ENCODE measurements around the gene PLCB4.

PLCB4 gene

DNA sequence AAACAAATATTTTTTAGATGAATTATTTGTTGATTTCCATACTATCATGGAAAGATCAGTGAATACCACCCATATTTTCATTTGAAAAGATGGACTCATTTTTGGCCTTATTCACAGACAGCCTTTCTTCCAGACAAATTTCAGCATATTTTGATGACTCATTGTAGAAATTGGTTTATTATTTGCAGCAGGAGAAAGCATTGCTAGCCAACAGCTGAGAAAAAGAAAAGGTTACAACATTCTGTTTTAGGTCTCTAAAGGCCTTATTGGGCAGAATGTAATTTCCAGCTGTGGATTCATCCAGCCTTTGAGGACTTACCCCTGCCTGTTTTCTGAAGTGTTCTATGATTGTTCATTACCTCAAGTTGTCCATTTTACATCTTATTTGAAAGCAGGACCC is 201.9 kb downstream of the PLCB4 start:
- peak; percentile 24 for DNase-seq (ENCODE audit: low spot score)

DNA sequence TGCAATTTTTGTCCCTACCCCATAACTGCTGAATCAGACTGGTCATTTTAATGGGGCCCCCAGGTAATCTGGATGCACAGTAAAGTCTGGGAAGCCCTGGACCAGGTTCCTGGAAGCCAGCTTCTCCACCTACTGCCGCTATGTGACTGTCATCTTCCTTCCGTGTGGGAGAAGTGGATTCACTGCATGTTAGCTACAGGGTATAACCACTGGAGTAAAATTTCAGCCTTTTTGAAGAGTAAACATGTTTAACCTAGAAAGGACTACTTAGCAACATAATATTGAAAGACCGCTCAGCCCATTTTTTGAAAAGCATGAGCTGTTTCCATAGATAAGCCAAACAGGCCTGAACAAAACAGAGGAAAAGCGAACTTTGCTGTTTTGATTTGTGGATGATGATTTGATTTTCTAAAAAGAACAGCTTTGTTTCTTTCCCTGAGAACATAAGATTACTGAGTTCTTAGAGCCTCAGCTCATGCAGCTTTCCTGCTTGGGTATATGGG is 208.1 kb downstream of the PLCB4 start:
- no peak for DNase-seq (ENCODE audit: low spot score)

DNA sequence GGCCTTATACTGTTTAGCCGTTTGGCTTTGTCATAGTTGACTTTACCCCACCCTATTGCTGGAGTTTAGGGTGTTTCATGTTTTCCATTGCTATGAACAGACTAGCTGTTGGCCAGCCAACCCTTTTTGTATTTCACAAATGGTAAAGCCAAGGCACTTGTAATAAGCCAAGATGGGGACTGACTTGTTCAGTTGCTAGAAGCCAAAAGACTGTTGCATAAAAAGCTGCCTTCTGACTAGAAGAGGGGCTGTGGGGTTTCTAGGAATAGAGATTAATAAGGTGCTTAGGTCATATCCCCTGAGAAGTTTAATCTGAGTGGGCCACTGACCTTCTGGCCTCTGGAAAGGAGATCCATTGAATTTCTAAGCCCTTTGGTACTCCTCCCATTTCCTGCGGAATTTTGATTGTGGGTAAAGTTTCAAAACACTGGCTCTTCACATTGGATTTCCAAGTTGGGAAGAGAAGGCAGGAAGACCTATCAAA is 211.1 kb downstream of the PLCB4 start:
- DNase-seq (ENCODE audit: low spot score) = no peak

DNA sequence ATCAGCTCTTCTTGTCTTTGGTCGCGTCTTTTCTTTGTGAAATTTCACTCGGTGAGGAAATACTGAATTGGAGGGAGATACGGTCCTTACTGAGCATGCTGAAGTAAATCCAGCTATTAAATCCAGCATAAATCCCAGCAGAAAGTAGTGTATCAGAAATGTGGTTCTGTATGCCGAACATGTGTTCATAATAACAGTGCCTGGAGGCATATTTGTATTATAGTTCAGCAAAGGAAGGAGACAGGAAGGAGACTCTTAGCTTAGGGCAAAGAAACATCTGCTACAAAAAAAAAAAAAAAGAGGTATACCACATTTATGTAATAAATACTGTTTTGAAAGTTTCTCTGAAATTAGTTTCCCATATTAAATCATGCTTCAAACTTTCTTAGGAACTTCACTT is 211.8 kb downstream of the PLCB4 start:
- no peak for DNase-seq (ENCODE audit: low spot score)

DNA sequence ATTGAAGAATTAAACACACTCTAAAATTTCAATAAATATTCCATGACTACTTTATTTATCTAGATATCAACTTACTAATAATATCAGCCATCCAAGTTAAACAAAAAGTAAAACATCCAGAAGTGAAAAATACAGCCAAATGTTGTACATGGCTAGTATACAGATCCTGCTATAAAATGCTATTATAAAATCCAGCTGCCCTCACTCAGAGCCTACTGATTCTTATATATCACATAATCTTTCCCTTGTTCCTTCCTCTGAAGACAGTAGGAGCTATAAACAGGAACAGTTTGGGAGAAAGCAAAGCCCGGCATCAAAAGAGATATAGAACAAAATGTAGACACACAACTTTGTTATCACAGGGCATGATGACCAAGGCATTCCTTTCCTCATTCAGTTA is 212.9 kb downstream of the PLCB4 start:
- DNase-seq (ENCODE audit: low spot score) = no peak

DNA sequence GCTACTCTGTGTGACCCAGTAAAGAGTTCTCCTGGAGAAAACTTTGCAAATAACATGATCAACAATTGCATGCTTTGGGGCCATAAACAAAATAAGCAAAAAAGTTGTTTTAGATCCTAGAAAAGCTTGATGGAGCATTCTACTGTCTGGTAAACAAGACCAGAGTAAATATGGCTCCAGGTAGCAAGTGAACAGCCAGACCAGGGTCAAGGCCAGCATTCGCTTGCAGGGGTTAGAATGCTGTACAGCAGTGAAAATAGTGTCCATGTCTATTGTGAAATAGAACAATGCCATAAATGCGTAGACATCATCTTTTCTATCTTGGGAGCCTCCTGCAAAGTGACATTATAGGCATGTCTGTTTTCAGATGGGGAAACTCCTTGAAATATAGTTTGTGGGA is 216.7 kb downstream of the PLCB4 start:
- no peak for DNase-seq (ENCODE audit: low spot score)

DNA sequence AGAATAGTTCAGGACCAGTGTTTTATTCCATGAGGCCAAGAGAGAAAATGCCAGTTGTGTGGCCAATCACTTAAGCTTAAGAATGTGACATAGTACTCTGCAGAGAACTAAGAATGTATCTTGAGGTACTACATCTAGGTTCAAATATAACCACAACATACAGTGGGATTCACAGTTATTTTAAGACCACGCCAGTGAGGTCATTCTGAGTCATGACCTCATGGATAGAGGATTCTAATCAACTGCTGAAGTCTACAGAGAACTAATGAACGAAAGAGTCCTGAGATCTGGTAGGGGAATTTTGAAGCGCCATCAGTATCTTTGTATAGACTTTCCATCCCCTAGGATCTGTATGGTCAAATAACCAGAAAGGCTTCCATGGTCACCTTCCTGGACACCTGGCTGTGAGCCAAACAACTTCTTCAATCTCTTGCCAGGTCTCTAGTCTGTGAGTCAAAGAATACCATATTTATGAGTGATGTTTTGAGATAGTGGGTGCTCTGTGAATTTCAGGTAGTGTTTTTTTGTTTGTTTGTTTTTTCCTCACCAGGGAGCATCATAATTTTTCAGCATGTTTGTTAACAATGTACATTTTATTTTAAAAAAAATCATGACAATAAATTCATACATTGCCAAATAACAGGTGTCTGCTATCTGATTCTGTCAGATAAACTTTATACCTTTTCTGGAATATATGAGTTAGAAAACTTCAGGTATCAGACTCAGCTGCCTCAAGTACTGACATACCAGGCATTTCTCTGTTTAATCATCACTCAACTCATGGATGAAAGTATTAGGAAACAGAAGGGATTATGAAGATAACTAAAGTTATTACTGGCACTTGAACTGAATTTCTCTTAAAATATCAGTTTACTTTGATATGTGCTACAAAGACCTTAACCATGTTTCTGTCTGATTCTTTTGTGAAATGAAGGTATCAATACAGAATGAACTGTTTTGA is 217.9 kb downstream of the PLCB4 start:
- DNase-seq (ENCODE audit: low spot score) = no peak

DNA sequence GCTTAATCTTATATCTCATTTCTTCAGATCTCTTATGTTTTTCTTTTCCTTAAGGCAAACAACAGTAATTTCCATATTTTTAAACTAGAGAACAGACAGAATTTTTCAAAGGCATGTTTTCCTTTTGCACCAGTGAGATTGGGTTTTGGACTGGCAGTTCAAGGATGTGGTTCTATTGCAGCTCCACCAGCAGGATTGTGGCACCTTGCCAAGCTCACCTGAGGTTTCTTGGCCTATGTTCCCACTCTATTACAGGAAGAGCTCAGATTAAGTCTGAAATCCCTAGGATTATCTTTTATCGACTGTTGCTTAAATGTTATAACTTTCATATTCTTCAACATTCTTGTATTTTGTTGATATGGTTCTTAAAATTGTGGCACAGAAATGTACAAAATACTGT is 218.9 kb downstream of the PLCB4 start:
- DNase-seq (ENCODE audit: low spot score) = no peak

DNA sequence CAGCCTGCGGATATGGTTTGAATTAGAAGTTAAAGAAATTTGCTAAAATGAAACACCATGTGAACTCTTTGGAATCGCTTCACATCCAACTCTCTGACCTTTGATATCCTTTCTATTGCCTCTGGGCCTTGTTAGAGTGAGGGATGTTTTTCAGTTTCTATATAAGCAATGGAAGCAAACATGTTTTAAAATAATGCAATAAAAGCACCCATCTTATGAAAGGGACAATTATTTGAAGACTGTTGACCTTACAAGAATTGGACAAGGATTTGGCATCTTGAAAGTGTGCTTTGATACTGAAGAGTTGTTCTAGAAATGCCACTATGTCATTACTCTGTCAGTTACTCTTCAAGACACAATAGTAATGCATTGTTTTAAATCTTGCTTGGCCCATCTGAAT is 221.4 kb downstream of the PLCB4 start:
- DNase-seq (ENCODE audit: low spot score) = no peak

DNA sequence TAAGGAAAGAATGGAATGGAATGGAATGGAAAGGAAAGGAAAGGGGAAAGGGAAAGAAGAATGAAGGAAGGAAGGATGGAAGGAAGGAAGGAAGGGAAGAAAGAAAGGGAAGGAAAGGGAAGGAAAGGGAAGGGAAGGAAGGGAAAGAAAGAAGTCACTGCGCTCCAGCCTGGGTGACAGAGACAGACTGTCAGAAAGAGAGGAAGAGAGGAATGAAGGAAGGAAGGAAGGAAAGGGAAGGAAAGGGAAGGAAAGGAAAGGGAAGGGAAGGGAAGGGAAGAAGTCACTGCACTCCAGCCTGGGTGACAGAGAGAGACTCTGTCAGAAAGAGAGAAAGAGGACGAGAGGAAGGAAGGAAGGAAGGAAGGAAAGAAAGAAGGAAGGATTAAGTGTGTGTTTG is 224.3 kb downstream of the PLCB4 start:
- no peak for DNase-seq (ENCODE audit: low spot score)

DNA sequence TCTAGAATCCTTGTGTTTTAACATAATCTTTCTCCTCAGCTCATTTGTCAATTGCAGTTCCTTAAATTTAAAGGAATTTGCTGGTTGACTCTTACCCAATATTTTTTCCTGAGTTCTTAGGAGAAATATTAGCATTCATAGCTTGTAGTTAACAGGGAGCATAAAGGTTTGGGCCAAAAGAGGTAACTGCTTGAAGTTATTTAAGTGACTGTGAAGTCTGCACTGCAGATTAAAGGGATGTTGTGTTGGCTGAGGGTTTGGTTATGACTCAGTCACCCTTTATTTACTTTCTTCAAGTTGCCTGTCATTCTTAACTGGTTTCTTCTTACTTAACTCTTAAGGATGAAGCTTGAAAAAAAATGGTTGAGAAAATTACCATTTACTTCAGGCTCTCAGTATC is 225.2 kb downstream of the PLCB4 start:
- no peak for DNase-seq (ENCODE audit: low spot score)

DNA sequence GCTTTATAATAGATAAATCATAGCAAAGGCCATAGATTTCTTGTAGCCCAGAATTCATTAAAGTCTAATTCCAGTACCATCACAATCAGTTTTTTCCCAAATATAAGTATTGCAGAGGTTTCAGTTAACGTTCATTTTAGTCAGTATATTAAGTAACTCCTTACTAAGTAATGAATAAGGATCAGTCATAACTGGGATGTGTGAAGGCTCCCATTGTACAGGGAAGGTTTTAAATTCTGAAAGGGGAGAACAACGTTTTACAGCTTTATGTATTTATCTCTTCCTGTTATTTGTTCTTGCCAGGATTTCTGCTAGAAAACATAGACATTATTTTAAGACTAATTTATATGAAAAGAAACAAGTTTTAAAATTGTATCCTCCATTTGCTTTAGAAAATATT is 230.0 kb downstream of the PLCB4 start:
- DNase-seq (ENCODE audit: low spot score) = no peak

DNA sequence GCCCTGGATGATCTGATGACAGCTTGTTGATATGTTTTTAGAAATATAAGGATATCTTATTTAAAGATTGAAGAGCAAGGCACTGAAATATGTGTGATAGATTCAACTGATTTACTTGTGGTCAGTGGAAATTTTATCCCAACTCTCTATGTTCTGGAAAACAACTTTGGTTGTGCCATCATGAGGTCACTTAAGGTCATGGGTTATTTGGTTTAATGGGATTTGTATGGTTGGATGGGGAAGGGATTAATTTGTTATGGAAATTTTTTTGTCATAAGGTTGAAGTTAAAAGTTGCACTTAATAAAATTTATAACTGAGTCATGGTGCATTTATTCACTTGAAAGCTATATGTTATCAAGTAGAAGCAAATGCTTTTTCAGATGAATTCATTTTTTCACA is 231.2 kb downstream of the PLCB4 start:
- DNase-seq (ENCODE audit: low spot score) = no peak

DNA sequence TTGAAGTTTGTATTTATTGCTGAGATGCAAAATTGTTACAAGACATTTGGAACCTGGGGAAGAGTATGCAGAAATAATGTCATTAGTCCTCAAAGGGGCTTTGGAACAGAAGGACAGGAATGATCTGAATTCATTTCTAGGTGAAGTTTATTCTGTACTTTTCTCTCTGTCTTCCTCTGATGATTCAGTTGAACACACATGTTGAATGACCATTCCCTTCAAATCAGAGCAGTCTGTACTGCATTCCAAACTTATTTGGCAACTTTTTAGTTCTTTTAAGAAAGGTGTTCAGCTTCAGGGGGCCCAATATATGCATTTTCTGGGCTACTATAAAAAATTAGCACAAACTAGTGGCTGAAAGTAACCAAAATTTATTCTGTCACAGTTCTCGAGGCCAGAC is 231.6 kb downstream of the PLCB4 start:
- no peak for DNase-seq (ENCODE audit: low spot score)

DNA sequence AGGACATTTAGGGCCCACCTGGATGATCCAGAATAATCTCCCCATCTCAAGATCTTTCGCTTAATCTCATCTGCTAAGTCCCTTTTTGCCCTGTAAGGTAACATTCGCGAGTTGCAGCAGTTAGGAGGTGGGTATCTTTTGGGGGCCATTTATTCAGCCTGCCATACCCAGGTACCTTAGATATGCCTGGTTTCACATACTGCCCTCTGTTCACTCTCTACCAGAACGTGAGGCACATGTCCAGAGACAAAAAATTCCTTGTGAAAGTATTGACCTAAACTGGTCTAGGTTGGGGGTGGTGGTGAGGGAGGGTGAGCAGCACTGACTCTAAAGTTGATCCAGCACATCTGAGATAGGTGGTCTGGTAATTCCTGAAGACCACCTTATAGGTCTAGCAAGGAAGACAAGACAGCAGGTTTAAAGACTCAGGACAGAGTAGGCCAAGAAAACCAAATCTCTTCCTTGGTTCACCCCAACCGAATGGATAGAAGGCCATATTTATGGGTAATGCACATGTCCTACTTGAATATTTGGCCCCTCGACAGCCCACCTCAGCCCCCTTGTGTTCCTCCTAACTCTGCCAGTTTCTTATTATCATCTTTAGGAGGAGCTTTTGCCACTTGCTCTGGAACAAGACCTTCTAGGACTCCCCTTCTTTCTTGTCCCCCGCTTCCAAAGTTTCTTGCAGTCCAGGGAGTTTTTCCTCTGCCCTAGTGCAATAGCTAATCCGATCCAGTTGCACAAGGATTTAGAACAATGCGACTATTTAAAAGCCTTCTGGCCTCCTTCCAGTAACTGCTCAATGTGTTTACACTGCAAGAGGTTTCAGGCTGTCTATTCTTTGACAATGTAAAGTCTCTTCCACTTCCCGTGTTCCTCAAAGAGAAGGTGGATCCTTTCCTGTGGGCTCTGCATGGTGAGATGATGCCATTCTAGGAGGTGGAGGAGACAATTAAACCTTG is 232.5 kb downstream of the PLCB4 start:
- DNase-seq (ENCODE audit: low spot score) = no peak

DNA sequence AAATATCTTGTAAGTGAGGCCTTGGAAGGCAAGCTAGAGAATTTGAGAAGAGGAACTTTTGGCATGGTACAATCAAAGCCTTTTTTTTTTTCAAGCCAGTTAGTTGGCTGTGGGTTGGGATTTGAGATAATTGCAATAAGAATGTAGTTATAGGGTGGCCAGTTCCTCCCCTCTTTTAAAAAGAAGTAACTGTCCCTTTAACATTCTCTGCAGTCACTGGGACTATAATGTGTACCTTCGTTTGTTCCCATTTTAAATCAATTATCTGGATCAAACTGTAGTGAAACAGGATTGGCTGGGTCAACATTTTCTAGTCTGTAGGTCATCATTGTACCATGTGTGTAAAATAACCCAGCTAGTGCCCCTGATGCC is 233.2 kb downstream of the PLCB4 start:
- DNase-seq (ENCODE audit: low spot score) = no peak

DNA sequence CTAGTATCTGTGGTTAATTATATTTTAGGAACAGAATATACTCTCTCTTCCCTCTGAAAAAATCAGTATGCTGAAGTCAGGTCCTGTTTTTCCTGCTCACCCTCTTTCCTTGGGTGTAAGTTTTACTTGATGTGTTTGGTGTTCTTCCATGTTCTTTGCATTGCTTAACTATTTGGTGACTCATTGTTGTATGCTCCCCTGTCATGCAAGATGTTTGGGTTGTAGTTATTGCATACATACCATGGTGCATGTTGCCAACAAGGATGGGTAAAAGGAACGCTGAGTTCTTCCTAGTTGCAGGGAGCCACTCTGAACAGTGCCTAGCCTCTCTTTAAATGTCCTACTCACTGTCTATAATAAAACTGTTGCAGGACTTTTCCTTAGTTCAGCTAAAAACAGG is 237.6 kb downstream of the PLCB4 start:
- peak; percentile 22 for DNase-seq (ENCODE audit: low spot score)

DNA sequence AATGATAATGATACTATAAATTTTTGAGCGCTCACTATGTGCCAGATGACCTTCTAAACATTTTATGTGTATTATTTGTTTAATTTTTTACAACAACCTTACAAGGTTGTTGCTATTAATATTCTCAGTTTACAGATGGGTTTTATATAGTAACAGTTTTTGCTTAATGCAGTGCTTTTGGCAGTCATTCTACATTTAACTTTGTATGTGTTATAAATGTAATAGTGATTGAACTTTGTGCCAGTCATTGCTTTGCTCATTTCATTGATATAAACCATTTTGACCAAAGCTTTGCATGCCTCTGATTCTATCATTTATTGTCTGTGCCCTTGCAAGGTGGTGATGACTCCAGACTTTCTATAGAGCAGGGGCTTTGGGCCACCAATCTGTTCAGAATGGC is 239.2 kb downstream of the PLCB4 start:
- DNase-seq (ENCODE audit: low spot score) = no peak

DNA sequence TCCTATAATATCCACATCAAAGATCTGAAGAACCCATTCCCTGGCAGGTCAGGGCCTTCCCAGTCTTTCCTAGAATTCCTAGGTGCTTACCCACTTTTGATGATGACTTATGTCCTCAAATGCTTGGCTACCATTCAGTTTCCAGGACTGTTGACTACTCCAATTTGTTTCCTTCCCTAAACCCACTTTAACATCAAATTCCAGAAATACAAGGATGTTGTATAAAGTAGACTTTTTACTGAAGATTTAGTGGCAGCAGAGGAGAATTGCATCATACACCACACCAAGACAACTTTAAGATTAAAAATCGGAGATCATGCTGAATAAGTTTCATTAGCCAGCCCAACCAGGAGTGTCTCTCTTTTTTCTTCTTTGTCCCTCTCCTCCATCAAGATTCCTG is 242.2 kb downstream of the PLCB4 start:
- no peak for DNase-seq (ENCODE audit: low spot score)

DNA sequence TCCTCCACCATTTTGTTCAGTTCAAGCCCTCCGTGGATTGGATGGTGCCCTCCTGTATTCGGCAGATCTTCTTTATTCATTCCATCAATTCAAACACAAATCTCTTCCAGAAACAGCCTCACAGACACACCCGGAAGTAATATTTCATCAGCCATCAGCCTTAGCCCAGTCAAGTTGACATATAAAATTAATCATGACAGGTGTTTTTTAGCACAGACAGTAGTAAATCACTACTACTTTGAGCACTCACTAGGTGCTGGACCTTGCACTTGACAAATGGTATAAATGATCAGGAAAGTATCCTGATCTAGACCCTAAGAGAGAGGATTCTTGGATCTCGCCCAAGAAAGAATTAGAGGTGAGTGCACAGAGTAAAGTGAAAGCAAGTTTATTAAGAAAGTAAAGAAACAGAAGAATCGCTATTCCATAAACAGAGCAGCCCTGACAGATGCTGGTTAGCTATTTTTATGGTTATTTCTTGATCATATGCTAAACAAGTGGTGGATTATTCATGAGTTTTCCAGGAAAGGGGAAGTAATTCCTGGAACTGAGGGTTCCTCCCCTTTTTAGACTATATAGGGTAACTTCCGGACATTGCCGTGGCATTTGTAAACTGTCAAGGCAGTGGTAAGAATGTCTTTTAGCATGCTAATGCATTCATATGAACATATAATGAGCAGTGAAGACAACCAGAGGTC is 250.9 kb downstream of the PLCB4 start:
- no peak for DNase-seq (ENCODE audit: low spot score)

DNA sequence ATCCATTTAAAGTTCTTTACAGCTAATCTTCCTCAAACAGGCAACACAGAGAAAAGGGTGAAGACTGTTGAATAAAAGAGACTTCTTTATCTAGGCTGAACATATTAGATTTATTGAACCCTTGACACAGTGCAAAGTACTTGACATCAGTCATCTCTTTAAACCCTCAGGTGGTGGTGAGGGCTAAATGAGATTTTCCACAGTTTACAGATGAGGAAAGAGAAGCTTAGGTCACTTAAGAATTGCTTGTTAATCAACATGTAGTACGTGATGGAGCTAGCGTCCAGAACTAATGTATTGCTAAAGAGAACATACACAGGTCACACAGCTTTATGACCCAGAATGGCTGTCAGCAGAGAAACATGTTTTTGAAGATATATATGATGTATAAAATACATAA is 252.1 kb downstream of the PLCB4 start:
- DNase-seq (ENCODE audit: low spot score) = no peak

DNA sequence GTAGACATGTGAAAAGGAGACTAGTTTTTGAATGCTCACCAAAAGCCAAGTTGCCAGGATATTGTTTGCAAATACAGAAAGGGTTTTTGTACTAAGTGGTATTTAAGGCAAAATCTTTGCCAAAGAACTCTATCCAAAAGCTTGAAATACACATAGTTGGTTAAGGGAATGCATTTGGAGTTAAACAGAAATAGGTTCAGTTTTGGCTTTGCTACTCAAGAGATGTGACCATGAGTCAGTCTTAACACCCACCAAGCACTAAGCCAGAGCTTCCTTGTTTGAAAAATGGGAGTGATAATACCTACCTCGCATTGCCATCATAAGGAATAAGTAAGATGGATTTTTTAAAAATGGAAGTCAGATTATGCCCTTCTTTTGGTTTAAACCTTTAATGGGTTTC is 253.8 kb downstream of the PLCB4 start:
- DNase-seq (ENCODE audit: low spot score) = no peak

Measured in hepatic stellate cell (primary cell).